ENCODE data around the gene RPS6KA4. TPM values are rescaled to one million over a fixed set of nuclear protein-coding genes. Genes with fewer than 3 reads are reported as not detected.
A peak's percentile ranks its signal among the peaks of the same experiment; 100 is the strongest.

Gene RPS6KA4
- total RNA-seq, 5 donors from 2014 or later (not counting 1 experiment from before 2014, with no cell fraction given), result 16.5 to 48.7 (median 43.7) TPM

- H3K36me3 Mint-ChIP-seq, result peaks cover 18% of the 10 kb centered on the region
- no peaks in the 10 kb centered on the region for H3K9me3 Mint-ChIP-seq
- ChIA-PET POLR2A (no interaction called here), CTCF (interaction anchor here in 1 of 2 donors (0.5 to 0.6 kb wide), 2 partner anchors 55 to 89 kb away, joined by 3 to 4 read pairs; partner anchors contain the start of gene ESRRA)
- H3K4me3 Mint-ChIP-seq, result peak overlapping the region; percentile 90 to 97 (median 91)
- Histone ChIP-seq H3K4me3 (ENCODE audit: control insufficient read depth in 1 of 2, extremely low read depth in 1 of 2, low read length in 1 of 2) (no peak overlapping the region), H3K4me1 (ENCODE audit: control insufficient read depth in 1 of 2, extremely low read depth in 1 of 2, insufficient read depth in 2 of 2, low read length in 2 of 2) (peaks cover 14 to 37% of the 10 kb centered on the region in 2 experiments), H3K9me3 (no peaks in the 10 kb centered on the region), H3K27ac (ENCODE audit: low read length) (no peak overlapping the region), H3K27me3 (replicated peaks in 1 of 2; ENCODE audit: control insufficient read depth in 2 of 2, extremely low read depth in 1 of 2, insufficient read depth in 2 of 2, low read length in 1 of 2) (no peaks in the 10 kb centered on the region), H3K36me3 (ENCODE audit: control insufficient read depth in 2 of 2, extremely low read depth in 1 of 2, insufficient read depth in 1 of 2, low read length in 1 of 2) (peaks cover 14 to 39% of the 10 kb centered on the region in 2 donors)
- ATAC-seq (replicated peaks in 1 of 4) (peak in 1 of 4 experiments; percentile 31), DNase-seq (peak in 2 of 35 experiments; percentile 16 to 30)
- peaks cover 24 to 40% (median 31%) of the 10 kb centered on the region in 3 donors for H3K4me1 Mint-ChIP-seq
- peak overlapping the region in 1 of 2 donors; percentile 87 for H3K27ac Mint-ChIP-seq
- H3K27me3 Mint-ChIP-seq, result no peaks in the 10 kb centered on the region
- WGBS (ENCODE audit: insufficient coverage), result 71% methylated on average over 10 of the region's 13 CpGs
These were observed 1.5 kb downstream of the RPS6KA4 start for GRCh38 chr11:64360448-64360921.

- H3K4me1 Mint-ChIP-seq, result peaks cover 19 to 36% (median 28%) of the 10 kb centered on the region in 3 donors
- POLR2A ChIA-PET, result no interaction called here
These were observed 2.7 kb downstream of the RPS6KA4 start for GRCh38 chr11:64361659-64362058.

GRCh38 chr11:64362339-64362738, 3.4 kb downstream of the RPS6KA4 start:
- CTCF ChIA-PET, result no interaction called here
- H3K27ac Mint-ChIP-seq, result peak overlapping the region in 1 of 2 donors; percentile 12

More at GRCh38 chr11:64361659-64362058, 2.7 kb downstream of the RPS6KA4 start:
- DNase-seq, result no peak
- H3K27me3 Mint-ChIP-seq, result no peaks in the 10 kb centered on the region
- peaks cover 21% of the 10 kb centered on the region for H3K36me3 Mint-ChIP-seq
- 94% methylated on average over 11 of the region's 18 CpGs for WGBS (ENCODE audit: insufficient coverage)
- H3K27ac Mint-ChIP-seq, result no peak overlapping the region
- CTCF ChIA-PET, result no interaction called here
- Histone ChIP-seq H3K9me3 (no peaks in the 10 kb centered on the region), H3K27me3 (replicated peaks in 1 of 2; ENCODE audit: control insufficient read depth in 2 of 2, extremely low read depth in 1 of 2, insufficient read depth in 2 of 2, low read length in 1 of 2) (no peaks in the 10 kb centered on the region), H3K4me1 (ENCODE audit: control insufficient read depth in 1 of 2, extremely low read depth in 1 of 2, insufficient read depth in 2 of 2, low read length in 2 of 2) (peaks cover 14 to 37% of the 10 kb centered on the region in 2 experiments), H3K27ac (ENCODE audit: low read length) (no peak overlapping the region), H3K36me3 (ENCODE audit: control insufficient read depth in 2 of 2, extremely low read depth in 1 of 2, insufficient read depth in 1 of 2, low read length in 1 of 2) (peaks cover 17 to 47% of the 10 kb centered on the region in 2 donors), H3K4me3 (ENCODE audit: control insufficient read depth in 1 of 2, extremely low read depth in 1 of 2, low read length in 1 of 2) (no peak overlapping the region)
- peak overlapping the region in 1 of 3 donors; percentile 9 for H3K4me3 Mint-ChIP-seq
- ATAC-seq (replicated peaks in 1 of 4), result no peak
- no peaks in the 10 kb centered on the region for H3K9me3 Mint-ChIP-seq

GRCh38 chr11:64364435-64364834, 5.5 kb downstream of the RPS6KA4 start:
- H3K9me3 Mint-ChIP-seq, result no peaks in the 10 kb centered on the region
- Histone ChIP-seq H3K9me3 (no peaks in the 10 kb centered on the region), H3K27ac (ENCODE audit: low read length) (no peak overlapping the region), H3K36me3 (ENCODE audit: control insufficient read depth in 2 of 2, extremely low read depth in 1 of 2, insufficient read depth in 1 of 2, low read length in 1 of 2) (peaks cover 28 to 63% of the 10 kb centered on the region in 2 donors), H3K4me3 (ENCODE audit: control insufficient read depth in 1 of 2, extremely low read depth in 1 of 2, low read length in 1 of 2) (no peak overlapping the region), H3K4me1 (ENCODE audit: control insufficient read depth in 1 of 2, extremely low read depth in 1 of 2, insufficient read depth in 2 of 2, low read length in 2 of 2) (peaks cover 0 to 12% of the 10 kb centered on the region in 2 experiments), H3K27me3 (replicated peaks in 1 of 2; ENCODE audit: control insufficient read depth in 2 of 2, extremely low read depth in 1 of 2, insufficient read depth in 2 of 2, low read length in 1 of 2) (no peaks in the 10 kb centered on the region)
- peaks cover 15 to 23% (median 17%) of the 10 kb centered on the region in 3 donors for H3K4me1 Mint-ChIP-seq
- H3K4me3 Mint-ChIP-seq, result no peak overlapping the region
- ChIA-PET POLR2A (interaction anchor here (0.7 kb wide), 2 partner anchors 12 to 394 kb away, joined by 4 to 6 read pairs; no protein-coding TSS in a partner anchor), CTCF (interaction anchor here in 1 of 2 donors (0.7 kb wide), 1 partner anchor 29 kb away, joined by 3 read pairs; no protein-coding TSS in a partner anchor)
- no peaks in the 10 kb centered on the region for H3K27me3 Mint-ChIP-seq
- H3K27ac Mint-ChIP-seq, result no peak overlapping the region
- H3K36me3 Mint-ChIP-seq, result peaks cover 29% of the 10 kb centered on the region
- ATAC-seq (replicated peaks in 1 of 4) (no peak), DNase-seq (no peak)
- WGBS (ENCODE audit: insufficient coverage), result no CpG with 5 or more reads among the region's 6 CpGs

More at GRCh38 chr11:64362339-64362738, 3.4 kb downstream of the RPS6KA4 start:
- Mint-ChIP-seq H3K27me3 (no peaks in the 10 kb centered on the region), H3K4me1 (peaks cover 16 to 35% (median 27%) of the 10 kb centered on the region in 3 donors), H3K4me3 (peak overlapping the region in 1 of 3 donors; percentile 28), H3K9me3 (no peaks in the 10 kb centered on the region), H3K36me3 (peaks cover 24% of the 10 kb centered on the region)
- 96% methylated on average over 10 of the region's 10 CpGs for WGBS (ENCODE audit: insufficient coverage)
- Histone ChIP-seq H3K9me3 (no peaks in the 10 kb centered on the region), H3K4me1 (ENCODE audit: control insufficient read depth in 1 of 2, extremely low read depth in 1 of 2, insufficient read depth in 2 of 2, low read length in 2 of 2) (peaks cover 14 to 31% of the 10 kb centered on the region in 2 experiments), H3K27me3 (replicated peaks in 1 of 2; ENCODE audit: control insufficient read depth in 2 of 2, extremely low read depth in 1 of 2, insufficient read depth in 2 of 2, low read length in 1 of 2) (no peaks in the 10 kb centered on the region), H3K27ac (ENCODE audit: low read length) (no peak overlapping the region), H3K36me3 (ENCODE audit: control insufficient read depth in 2 of 2, extremely low read depth in 1 of 2, insufficient read depth in 1 of 2, low read length in 1 of 2) (peaks cover 17 to 50% of the 10 kb centered on the region in 2 donors), H3K4me3 (ENCODE audit: control insufficient read depth in 1 of 2, extremely low read depth in 1 of 2, low read length in 1 of 2) (no peak overlapping the region)
- DNase-seq, result no peak
- no peak for ATAC-seq (replicated peaks in 1 of 4)
- POLR2A ChIA-PET, result no interaction called here

- peaks cover 0 to 7% of the 10 kb centered on the region in 2 experiments for H3K4me1 ChIP-seq (ENCODE audit: control insufficient read depth in 1 of 2, extremely low read depth in 1 of 2, insufficient read depth in 2 of 2, low read length in 2 of 2)
- no peak overlapping the region for H3K4me3 ChIP-seq (ENCODE audit: control insufficient read depth in 1 of 2, extremely low read depth in 1 of 2, low read length in 1 of 2)
- 100% methylated on average over 2 of the region's 4 CpGs for WGBS (ENCODE audit: insufficient coverage)
- peaks cover 32 to 65% of the 10 kb centered on the region in 2 donors for H3K36me3 ChIP-seq (ENCODE audit: control insufficient read depth in 2 of 2, extremely low read depth in 1 of 2, insufficient read depth in 1 of 2, low read length in 1 of 2)
- H3K9me3 Mint-ChIP-seq, result no peaks in the 10 kb centered on the region
- POLR2A ChIA-PET, result no interaction called here
- peaks cover 31% of the 10 kb centered on the region for H3K36me3 Mint-ChIP-seq
- H3K27me3 Mint-ChIP-seq, result no peaks in the 10 kb centered on the region
- H3K27me3 ChIP-seq (replicated peaks in 1 of 2; ENCODE audit: control insufficient read depth in 2 of 2, extremely low read depth in 1 of 2, insufficient read depth in 2 of 2, low read length in 1 of 2), result no peaks in the 10 kb centered on the region
- no peak for ATAC-seq (replicated peaks in 1 of 4)
- H3K27ac Mint-ChIP-seq, result no peak overlapping the region
- CTCF ChIA-PET, result no interaction called here
- H3K4me3 Mint-ChIP-seq, result no peak overlapping the region
- DNase-seq, result no peak
- H3K27ac ChIP-seq (ENCODE audit: low read length), result no peak overlapping the region
- peaks cover 10 to 18% (median 12%) of the 10 kb centered on the region in 3 donors for H3K4me1 Mint-ChIP-seq
- H3K9me3 ChIP-seq, result no peaks in the 10 kb centered on the region
These were observed 5.9 kb downstream of the RPS6KA4 start for GRCh38 chr11:64364911-64365310.

GRCh38 chr11:64366751-64367150, 7.8 kb downstream of the RPS6KA4 start:
- peaks cover 30% of the 10 kb centered on the region for H3K36me3 Mint-ChIP-seq
- CTCF ChIA-PET, result no interaction called here
- Histone ChIP-seq H3K27ac (ENCODE audit: low read length) (no peak overlapping the region), H3K4me3 (ENCODE audit: control insufficient read depth in 1 of 2, extremely low read depth in 1 of 2, low read length in 1 of 2) (no peak overlapping the region), H3K36me3 (ENCODE audit: control insufficient read depth in 2 of 2, extremely low read depth in 1 of 2, insufficient read depth in 1 of 2, low read length in 1 of 2) (peaks cover 36 to 58% of the 10 kb centered on the region in 2 donors), H3K4me1 (ENCODE audit: control insufficient read depth in 1 of 2, extremely low read depth in 1 of 2, insufficient read depth in 2 of 2, low read length in 2 of 2) (no peaks in the 10 kb centered on the region), H3K27me3 (replicated peaks in 1 of 2; ENCODE audit: control insufficient read depth in 2 of 2, extremely low read depth in 1 of 2, insufficient read depth in 2 of 2, low read length in 1 of 2) (no peaks in the 10 kb centered on the region), H3K9me3 (no peaks in the 10 kb centered on the region)
- POLR2A ChIA-PET, result interaction anchor here in 1 of 2 donors (0.5 kb wide), 1 partner anchor 1521 kb away, joined by 4 read pairs; the partner anchor contains the start of gene FIBP
- no peaks in the 10 kb centered on the region for H3K27me3 Mint-ChIP-seq
- H3K4me3 Mint-ChIP-seq, result no peak overlapping the region
- WGBS (ENCODE audit: insufficient coverage), result no CpG with 5 or more reads among the region's 1 CpG
- H3K27ac Mint-ChIP-seq, result no peak overlapping the region
- ATAC-seq (replicated peaks in 1 of 4) (no peak), DNase-seq (no peak)
- no peaks in the 10 kb centered on the region for H3K9me3 Mint-ChIP-seq
- peaks cover 0 to 5% (median 2%) of the 10 kb centered on the region in 3 donors for H3K4me1 Mint-ChIP-seq

Data from T-cell (primary cell).